GM12801 (cell line): ENCODE results near the gene F7.

Source experiments
- TF ChIP-seq, protein P1 (sequence below): IDR thresholded peaks from one replicate; pipeline ENCODE4 v1.5.1; 2011; ENCODE audit warnings: control low read depth; ENCODE audit not compliant: insufficient read length; ENCODE audit errors: extremely low read depth

The F7 gene

DNA sequence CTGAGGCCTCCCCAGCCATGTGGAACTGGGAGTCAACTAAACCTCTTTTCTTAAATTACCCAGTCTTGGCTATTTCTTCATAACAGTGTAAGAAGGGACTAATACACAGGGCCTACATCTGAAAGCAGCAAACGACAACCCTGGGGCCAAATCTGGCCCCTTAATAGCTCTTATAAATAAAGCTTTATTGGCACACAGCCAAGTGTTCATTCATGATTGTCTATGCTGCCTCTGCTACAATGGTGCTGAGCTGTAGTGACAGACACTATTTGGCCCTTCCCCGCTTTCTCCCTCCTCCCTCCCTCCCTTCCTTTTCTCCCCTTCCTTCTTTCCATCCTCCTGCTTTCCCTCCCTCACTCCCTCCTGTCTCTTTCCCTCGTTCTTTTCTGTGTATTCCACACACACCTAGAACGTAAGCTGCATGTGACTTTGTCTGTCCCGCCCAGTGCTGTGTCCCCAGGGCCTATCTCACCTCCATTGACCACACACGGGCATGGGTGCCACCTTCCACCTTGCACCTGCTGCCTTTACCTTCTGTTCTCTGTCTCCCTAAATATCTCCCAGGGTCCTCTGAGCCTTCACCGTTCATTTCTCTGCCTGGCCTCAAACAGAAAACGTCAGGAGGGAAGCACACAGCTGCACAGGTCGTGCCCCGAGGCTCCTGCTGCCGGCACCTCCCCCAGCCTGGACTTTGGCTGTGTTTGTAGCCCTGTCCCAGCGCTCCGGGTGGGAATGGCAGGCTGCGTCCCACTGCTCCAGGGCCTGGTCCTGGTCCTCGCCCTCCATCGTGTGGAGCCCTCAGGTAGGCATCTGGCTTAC, 52.5 kb downstream of the F7 start, which contains the start of gene PROZ:
TSS of gene PROZ (plus strand) at position 720 of the 819 bp plus-strand sequence. CDS start at position 733, 13 bp downstream.
- TF ChIP-seq, protein P1, sequence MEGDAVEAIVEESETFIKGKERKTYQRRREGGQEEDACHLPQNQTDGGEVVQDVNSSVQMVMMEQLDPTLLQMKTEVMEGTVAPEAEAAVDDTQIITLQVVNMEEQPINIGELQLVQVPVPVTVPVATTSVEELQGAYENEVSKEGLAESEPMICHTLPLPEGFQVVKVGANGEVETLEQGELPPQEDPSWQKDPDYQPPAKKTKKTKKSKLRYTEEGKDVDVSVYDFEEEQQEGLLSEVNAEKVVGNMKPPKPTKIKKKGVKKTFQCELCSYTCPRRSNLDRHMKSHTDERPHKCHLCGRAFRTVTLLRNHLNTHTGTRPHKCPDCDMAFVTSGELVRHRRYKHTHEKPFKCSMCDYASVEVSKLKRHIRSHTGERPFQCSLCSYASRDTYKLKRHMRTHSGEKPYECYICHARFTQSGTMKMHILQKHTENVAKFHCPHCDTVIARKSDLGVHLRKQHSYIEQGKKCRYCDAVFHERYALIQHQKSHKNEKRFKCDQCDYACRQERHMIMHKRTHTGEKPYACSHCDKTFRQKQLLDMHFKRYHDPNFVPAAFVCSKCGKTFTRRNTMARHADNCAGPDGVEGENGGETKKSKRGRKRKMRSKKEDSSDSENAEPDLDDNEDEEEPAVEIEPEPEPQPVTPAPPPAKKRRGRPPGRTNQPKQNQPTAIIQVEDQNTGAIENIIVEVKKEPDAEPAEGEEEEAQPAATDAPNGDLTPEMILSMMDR = no peak

- TF ChIP-seq, protein P1 = no peak
Measured at GRCh38 chr13:113158946-113159345, 53.4 kb downstream of the F7 start.

DNA sequence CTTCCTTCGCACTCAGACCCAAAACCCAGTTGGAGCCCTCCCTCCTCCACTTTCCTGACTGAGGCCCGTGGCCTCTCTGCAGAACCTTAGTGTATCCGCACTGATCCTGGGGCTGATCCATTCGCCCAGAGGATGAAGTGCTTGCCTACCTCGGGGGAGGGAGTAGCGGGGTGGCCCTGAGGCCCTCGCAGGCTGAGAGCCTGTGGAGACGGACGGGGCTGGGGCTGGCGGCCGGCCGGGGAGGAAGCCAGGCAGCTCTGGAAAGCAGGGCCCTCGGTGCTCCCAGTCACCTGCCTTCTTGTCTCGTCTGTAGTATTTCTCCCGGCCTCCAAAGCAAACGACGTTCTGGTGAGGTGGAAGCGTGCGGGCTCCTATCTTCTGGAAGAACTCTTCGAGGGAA, 54.1 kb downstream of the F7 start:
- TF ChIP-seq, protein P1 = no peak

DNA sequence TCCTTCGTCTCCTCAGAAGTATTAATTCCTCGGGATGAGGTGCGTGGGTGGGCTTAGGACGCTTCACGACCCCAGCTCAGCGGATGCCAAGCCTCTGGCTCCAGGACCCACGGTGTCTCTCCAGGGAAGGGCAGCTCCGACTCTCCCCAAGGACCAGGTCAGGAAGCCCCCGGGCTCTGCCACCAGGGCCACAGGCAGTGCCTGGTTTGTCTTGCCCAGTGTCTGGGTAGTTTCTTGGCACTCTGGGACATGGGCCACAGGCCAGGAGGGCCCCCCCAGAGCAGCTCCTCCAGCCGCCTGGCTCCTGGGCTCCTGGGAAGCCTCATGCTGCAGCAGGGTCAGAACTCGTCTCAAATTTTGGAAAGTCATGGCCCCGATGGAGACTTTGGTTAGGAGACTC, 55.4 kb downstream of the F7 start:
- TF ChIP-seq, protein P1 = no peak

- TF ChIP-seq, protein P1 = no peak
Measured at GRCh38 chr13:113161433-113161832, 55.8 kb downstream of the F7 start.

DNA sequence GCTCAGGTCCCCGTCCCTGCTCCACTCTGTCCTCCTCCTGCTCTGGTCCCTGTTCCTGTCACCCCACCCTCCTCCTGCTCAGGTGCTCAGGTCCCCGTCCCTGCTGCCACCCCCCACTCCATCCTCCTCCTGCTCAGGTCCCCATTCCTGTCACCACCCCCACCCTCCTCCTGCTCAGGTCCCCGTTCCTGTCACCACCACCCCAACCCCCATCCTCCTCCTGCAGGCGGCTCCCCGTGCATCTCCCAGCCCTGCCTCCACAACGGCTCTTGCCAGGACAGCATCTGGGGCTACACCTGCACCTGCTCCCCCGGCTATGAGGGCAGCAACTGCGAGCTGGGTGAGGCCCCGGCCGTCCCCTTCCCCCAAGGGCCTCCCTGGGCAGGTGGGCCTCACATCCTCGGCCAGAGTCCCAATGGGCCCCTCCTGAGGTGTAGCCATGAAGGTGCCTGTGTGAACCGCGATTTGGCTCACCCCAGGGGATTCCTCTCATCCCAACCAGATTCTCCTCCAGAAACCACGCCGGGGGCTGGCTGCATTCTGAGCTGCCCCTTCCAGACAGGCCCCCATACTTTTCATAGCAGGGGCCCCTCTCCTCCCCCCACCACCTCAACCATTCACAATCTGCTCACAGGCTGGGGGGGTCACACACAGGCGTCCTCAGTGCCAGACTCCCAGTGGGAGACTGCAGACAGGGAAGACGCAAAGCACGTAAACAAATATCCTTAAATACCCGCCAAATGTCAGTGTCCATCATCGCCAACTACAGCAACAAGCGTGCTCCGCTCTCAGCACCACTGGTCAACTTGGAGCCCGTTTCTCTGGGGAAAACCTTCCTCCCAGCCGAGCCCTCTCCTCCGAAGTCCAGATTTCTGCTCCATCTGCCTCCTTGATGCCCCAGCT, 57.4 kb downstream of the F7 start:
- TF ChIP-seq, protein P1 = no peak

- TF ChIP-seq, protein P1 = no peak
Measured at GRCh38 chr13:113164492-113164891, 58.9 kb downstream of the F7 start.
